ENCODE measurements around the gene FAM149B1.

The FAM149B1 gene

DNA sequence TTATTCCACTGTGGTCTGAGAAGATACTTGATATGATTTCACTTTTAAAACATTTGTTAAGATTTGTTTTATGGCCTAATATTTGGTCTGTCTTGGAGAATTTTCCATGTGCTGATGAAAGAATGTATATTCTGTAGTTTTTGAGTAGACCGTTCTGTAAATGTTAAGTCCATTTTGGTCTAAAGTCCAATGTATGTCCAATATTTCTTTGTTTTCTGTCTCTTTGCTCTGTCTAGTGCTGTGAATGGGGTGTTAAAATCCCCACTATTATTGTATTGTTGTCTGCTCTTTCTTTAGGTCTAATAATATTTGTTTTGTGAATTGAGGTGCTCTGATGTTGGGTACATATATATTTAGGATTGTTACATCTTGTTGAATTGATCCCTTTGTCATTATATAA lies 47.8 kb downstream of the FAM149B1 start:
- TF ChIP-seq ZC3H10 (CRISPR knock-in tag; IDR thresholded peaks at IDR 0.05) (no peak), ZNF70 (CRISPR knock-in tag; IDR thresholded peaks at IDR 0.05) (no peak), ZNF565 (CRISPR knock-in tag; conservative IDR thresholded peaks at IDR 0.05; ENCODE audit: low read depth) (no peak), ZFP3 (CRISPR knock-in tag; IDR thresholded peaks at IDR 0.05) (no peak), SNAI2 (CRISPR knock-in tag; IDR thresholded peaks at IDR 0.05) (no peak), CSDC2 (CRISPR knock-in tag; IDR thresholded peaks at IDR 0.05) (no peak), ZNF8 (CRISPR knock-in tag; IDR thresholded peaks at IDR 0.05) (no peak)
- TF ChIP-seq, protein P1, sequence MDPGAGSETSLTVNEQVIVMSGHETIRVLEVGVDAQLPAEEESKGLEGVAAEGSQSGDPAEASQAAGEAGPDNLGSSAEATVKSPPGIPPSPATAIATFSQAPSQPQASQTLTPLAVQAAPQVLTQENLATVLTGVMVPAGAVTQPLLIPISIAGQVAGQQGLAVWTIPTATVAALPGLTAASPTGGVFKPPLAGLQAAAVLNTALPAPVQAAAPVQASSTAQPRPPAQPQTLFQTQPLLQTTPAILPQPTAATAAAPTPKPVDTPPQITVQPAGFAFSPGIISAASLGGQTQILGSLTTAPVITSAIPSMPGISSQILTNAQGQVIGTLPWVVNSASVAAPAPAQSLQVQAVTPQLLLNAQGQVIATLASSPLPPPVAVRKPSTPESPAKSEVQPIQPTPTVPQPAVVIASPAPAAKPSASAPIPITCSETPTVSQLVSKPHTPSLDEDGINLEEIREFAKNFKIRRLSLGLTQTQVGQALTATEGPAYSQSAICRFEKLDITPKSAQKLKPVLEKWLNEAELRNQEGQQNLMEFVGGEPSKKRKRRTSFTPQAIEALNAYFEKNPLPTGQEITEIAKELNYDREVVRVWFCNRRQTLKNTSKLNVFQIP (CRISPR knock-in tag; IDR thresholded peaks at IDR 0.05; ENCODE audit: borderline replicate concordance, low read depth), result no peak
- TF ChIP-seq, protein P2, sequence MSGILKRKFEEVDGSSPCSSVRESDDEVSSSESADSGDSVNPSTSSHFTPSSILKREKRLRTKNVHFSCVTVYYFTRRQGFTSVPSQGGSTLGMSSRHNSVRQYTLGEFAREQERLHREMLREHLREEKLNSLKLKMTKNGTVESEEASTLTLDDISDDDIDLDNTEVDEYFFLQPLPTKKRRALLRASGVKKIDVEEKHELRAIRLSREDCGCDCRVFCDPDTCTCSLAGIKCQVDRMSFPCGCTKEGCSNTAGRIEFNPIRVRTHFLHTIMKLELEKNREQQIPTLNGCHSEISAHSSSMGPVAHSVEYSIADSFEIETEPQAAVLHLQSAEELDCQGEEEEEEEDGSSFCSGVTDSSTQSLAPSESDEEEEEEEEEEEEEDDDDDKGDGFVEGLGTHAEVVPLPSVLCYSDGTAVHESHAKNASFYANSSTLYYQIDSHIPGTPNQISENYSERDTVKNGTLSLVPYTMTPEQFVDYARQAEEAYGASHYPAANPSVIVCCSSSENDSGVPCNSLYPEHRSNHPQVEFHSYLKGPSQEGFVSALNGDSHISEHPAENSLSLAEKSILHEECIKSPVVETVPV (CRISPR knock-in tag; IDR thresholded peaks at IDR 0.05), result no peak
- TF ChIP-seq, protein P3, sequence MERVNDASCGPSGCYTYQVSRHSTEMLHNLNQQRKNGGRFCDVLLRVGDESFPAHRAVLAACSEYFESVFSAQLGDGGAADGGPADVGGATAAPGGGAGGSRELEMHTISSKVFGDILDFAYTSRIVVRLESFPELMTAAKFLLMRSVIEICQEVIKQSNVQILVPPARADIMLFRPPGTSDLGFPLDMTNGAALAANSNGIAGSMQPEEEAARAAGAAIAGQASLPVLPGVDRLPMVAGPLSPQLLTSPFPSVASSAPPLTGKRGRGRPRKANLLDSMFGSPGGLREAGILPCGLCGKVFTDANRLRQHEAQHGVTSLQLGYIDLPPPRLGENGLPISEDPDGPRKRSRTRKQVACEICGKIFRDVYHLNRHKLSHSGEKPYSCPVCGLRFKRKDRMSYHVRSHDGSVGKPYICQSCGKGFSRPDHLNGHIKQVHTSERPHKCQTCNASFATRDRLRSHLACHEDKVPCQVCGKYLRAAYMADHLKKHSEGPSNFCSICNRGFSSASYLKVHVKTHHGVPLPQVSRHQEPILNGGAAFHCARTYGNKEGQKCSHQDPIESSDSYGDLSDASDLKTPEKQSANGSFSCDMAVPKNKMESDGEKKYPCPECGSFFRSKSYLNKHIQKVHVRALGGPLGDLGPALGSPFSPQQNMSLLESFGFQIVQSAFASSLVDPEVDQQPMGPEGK (CRISPR knock-in tag; IDR thresholded peaks at IDR 0.05; ENCODE audit: borderline replicate concordance), result no peak
- ATAC-seq, result no peak

DNA sequence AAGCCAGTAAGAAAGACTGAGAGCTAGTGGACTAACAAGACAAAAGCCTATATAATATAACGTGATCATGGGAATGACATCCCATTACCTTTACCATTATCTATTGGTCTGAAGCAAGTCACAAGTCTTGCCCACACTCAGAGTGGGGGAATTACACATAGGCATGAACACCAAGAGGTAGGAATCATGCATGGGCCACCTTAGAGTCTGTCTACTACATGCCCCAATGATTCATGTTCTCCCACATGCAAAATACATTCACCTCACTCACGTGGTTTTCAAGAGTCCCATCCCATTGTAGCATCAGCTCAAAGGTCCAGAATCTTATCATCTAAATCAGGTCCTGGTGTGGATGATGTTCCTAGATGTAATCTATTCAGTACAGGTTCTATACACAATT lies 49.7 kb downstream of the FAM149B1 start:
- TF ChIP-seq, protein P2 (CRISPR knock-in tag; IDR thresholded peaks at IDR 0.05), result no peak
- ATAC-seq, result no peak

DNA sequence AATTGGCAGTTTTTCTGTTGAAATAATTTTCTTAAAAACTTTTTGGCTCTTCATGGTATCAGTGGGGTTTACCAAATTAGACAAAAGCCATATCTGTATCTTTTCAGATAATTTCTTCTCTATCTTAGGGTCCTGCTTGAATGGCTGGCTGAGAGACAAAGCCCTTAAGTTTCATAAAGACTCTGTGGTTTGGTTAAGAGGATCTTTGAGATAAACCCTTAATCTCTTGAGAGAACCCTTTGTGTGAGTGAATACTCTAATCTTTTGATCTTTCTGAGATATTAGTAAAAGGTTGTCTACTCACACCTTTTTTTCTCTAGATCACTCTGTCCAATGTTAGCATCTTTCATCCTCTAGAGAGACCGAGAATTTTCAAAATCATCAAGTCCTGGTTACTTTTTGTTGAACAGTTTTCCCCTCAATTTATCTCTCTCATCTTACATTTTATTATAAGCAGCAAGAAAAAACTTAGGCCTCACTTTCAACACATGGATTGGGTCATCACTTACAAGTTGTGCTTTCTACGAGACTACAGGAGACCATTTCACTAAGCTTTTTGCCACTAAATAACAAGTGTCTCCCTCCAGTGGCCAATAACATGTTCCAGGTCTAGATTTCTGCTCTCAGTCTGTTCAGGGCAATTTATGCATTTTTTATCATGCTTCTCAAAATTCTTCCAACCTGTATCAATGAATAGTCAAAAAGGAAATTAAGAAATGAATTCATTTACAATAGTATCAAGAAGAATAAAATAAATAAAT lies 50.7 kb downstream of the FAM149B1 start:
- peak; percentile 52; the same call in 2 of the 3 replicates for ATAC-seq
- TF ChIP-seq SNAI2 (CRISPR knock-in tag; IDR thresholded peaks at IDR 0.05) (no peak), ZFP3 (CRISPR knock-in tag; IDR thresholded peaks at IDR 0.05) (no peak), RARB (CRISPR knock-in tag; IDR thresholded peaks at IDR 0.05) (no peak), TCF4 (CRISPR knock-in tag; IDR thresholded peaks at IDR 0.05; ENCODE audit: borderline replicate concordance) (no peak), ZFP30 (CRISPR knock-in tag; IDR thresholded peaks at IDR 0.05) (no peak), ZNF565 (CRISPR knock-in tag; conservative IDR thresholded peaks at IDR 0.05; ENCODE audit: low read depth) (no peak), ARNTL (CRISPR knock-in tag; IDR thresholded peaks at IDR 0.05; ENCODE audit: borderline replicate concordance, low read depth) (no peak), ZNF70 (CRISPR knock-in tag; IDR thresholded peaks at IDR 0.05) (no peak), PPARA (CRISPR knock-in tag; IDR thresholded peaks at IDR 0.05; ENCODE audit: borderline replicate concordance) (no peak), ISL1 (CRISPR knock-in tag; IDR thresholded peaks at IDR 0.05) (no peak), TOX (CRISPR knock-in tag; IDR thresholded peaks at IDR 0.05; ENCODE audit: borderline replicate concordance) (no peak), ZNF8 (CRISPR knock-in tag; IDR thresholded peaks at IDR 0.05) (no peak)
- TF ChIP-seq, protein P2 (CRISPR knock-in tag; IDR thresholded peaks at IDR 0.05), result no peak
- TF ChIP-seq, protein P4, sequence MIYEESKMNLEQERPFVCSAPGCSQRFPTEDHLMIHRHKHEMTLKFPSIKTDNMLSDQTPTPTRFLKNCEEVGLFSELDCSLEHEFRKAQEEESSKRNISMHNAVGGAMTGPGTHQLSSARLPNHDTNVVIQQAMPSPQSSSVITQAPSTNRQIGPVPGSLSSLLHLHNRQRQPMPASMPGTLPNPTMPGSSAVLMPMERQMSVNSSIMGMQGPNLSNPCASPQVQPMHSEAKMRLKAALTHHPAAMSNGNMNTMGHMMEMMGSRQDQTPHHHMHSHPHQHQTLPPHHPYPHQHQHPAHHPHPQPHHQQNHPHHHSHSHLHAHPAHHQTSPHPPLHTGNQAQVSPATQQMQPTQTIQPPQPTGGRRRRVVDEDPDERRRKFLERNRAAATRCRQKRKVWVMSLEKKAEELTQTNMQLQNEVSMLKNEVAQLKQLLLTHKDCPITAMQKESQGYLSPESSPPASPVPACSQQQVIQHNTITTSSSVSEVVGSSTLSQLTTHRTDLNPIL (CRISPR knock-in tag; IDR thresholded peaks at IDR 0.05; ENCODE audit: low read depth), result no peak
- TF ChIP-seq, protein P1 (CRISPR knock-in tag; IDR thresholded peaks at IDR 0.05; ENCODE audit: borderline replicate concordance, low read depth), result no peak
- TF ChIP-seq, protein P3 (CRISPR knock-in tag; IDR thresholded peaks at IDR 0.05; ENCODE audit: borderline replicate concordance), result no peak
- TF ChIP-seq, protein P5, sequence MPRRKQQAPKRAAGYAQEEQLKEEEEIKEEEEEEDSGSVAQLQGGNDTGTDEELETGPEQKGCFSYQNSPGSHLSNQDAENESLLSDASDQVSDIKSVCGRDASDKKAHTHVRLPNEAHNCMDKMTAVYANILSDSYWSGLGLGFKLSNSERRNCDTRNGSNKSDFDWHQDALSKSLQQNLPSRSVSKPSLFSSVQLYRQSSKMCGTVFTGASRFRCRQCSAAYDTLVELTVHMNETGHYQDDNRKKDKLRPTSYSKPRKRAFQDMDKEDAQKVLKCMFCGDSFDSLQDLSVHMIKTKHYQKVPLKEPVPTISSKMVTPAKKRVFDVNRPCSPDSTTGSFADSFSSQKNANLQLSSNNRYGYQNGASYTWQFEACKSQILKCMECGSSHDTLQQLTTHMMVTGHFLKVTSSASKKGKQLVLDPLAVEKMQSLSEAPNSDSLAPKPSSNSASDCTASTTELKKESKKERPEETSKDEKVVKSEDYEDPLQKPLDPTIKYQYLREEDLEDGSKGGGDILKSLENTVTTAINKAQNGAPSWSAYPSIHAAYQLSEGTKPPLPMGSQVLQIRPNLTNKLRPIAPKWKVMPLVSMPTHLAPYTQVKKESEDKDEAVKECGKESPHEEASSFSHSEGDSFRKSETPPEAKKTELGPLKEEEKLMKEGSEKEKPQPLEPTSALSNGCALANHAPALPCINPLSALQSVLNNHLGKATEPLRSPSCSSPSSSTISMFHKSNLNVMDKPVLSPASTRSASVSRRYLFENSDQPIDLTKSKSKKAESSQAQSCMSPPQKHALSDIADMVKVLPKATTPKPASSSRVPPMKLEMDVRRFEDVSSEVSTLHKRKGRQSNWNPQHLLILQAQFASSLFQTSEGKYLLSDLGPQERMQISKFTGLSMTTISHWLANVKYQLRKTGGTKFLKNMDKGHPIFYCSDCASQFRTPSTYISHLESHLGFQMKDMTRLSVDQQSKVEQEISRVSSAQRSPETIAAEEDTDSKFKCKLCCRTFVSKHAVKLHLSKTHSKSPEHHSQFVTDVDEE (CRISPR knock-in tag; IDR thresholded peaks at IDR 0.05), result no peak

All from SK-N-SH treated with all-trans-retinoic acid at 6 μM for 48 hours (cell line).